ENCODE data around the gene ZNF554.

DNA sequence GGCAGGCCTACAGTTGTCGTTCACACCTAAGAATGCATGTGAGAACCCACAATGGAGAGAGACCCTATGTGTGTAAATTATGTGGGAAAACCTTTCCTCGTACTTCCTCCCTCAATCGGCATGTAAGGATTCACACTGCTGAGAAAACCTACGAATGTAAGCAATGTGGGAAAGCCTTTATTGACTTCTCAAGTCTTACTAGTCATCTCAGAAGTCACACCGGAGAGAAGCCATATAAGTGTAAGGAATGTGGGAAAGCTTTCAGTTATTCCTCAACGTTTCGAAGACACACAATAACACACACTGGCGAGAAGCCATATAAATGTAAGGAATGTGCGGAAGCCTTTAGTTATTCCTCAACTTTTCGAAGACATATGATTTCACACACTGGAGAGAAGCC lies 32.9 kb downstream of the ZNF554 start:
- TF ChIP-seq SPI1 (IDR thresholded peaks at IDR 0.05; ENCODE audit: low read depth, low read length) (no peak), POLR2A (IDR thresholded peaks at IDR 0.05; ENCODE audit: low read depth, low read length) (no peak), POLR2AphosphoS5 (IDR thresholded peaks at IDR 0.05; ENCODE audit: low read depth, low read length) (no peak), TAF1 (IDR thresholded peaks at IDR 0.05; ENCODE audit: low read depth, low read length) (no peak)

Data from GM12891 (cell line).